HG03575 (cell line): ENCODE measurements around the gene RFC4.

Experiments used
- ATAC-seq: cut with Tn5 transposase; IDR thresholded peaks from one replicate; pipeline ENCODE4 v1.9.1; 2021; ENCODE audit not compliant: unreplicated experiment, insufficient number of reproducible peaks, low FRiP score; ENCODE audit errors: extremely low read depth

Gene RFC4

GRCh38 chr3:186760141-186760833 is 46.0 kb downstream of the RFC4 start:
- no peak for ATAC-seq

- no peak for ATAC-seq
Observed at GRCh38 chr3:186759231-186759930, 46.9 kb downstream of the RFC4 start.

GRCh38 chr3:186757686-186758220 is 48.5 kb downstream of the RFC4 start:
- ATAC-seq: no peak

- no peak for ATAC-seq
Observed at GRCh38 chr3:186757214-186757613, 49.1 kb downstream of the RFC4 start.

GRCh38 chr3:186754871-186755270 is 51.4 kb downstream of the RFC4 start:
- no peak for ATAC-seq

GRCh38 chr3:186754006-186754405 is 52.3 kb downstream of the RFC4 start:
- ATAC-seq: no peak

- ATAC-seq: no peak
Observed at GRCh38 chr3:186751480-186751879, 54.8 kb downstream of the RFC4 start.

GRCh38 chr3:186750316-186750715 is 56.0 kb downstream of the RFC4 start:
- no peak for ATAC-seq

- no peak for ATAC-seq
Observed at GRCh38 chr3:186746008-186746407, 60.3 kb downstream of the RFC4 start.

- no peak for ATAC-seq
Observed at GRCh38 chr3:186743666-186744065, 62.6 kb downstream of the RFC4 start.

- ATAC-seq: no peak
Observed at GRCh38 chr3:186742618-186743380, 63.5 kb downstream of the RFC4 start.
